ENCODE measurements around the gene TMEM150B. TPM values are rescaled to one million over a fixed set of nuclear protein-coding genes. Genes with fewer than 3 reads are reported as not detected.

Gene TMEM150B
- total RNA-seq, 3 donors from 2014 or later (not counting 1 experiment from before 2014, with no cell fraction given): 0.87 to 2.1 TPM; not detected in 1

DNA sequence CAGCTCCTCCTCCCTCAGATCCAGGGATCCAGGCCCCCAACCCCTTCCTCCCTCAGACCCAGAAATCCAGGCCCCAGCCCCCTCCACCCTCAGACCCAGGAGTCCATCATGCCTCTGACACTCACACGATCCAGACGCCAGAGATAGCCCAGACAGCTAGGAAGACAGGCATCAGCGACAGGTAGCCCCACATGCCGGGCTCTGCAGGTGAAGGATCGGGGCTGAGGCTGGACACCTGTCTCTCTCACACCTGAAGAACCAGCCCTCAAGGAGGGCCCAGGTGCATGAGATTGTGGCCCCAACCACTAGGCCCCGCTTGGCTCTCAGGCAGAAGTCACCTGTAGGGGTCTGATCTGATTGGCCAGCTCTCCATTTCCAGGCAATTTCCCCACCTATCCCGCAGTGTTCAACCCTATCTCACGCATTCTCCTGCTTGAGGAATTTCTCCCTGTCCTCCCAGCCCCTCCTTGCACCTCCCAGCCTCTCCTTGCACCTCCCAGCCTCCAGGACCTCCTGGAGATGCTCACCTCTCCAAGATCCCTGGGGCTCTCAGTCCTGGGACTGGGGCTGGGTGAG, 4.2 kb downstream of the TMEM150B start:
- TF ChIP-seq, protein P1, sequence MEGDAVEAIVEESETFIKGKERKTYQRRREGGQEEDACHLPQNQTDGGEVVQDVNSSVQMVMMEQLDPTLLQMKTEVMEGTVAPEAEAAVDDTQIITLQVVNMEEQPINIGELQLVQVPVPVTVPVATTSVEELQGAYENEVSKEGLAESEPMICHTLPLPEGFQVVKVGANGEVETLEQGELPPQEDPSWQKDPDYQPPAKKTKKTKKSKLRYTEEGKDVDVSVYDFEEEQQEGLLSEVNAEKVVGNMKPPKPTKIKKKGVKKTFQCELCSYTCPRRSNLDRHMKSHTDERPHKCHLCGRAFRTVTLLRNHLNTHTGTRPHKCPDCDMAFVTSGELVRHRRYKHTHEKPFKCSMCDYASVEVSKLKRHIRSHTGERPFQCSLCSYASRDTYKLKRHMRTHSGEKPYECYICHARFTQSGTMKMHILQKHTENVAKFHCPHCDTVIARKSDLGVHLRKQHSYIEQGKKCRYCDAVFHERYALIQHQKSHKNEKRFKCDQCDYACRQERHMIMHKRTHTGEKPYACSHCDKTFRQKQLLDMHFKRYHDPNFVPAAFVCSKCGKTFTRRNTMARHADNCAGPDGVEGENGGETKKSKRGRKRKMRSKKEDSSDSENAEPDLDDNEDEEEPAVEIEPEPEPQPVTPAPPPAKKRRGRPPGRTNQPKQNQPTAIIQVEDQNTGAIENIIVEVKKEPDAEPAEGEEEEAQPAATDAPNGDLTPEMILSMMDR (IDR thresholded peaks at IDR 0.05): no peak
- Mint-ChIP-seq H3K27me3 (ENCODE audit: low read depth in 2 of 2) (peaks cover 8 to 19% of the 10 kb centered on the region in 2 donors), H3K4me1 (no peaks in the 10 kb centered on the region), H3K4me3 (no peak overlapping the region), H3K36me3 (no peaks in the 10 kb centered on the region), H3K27ac (no peak overlapping the region), H3K9me3 (no peaks in the 10 kb centered on the region)
- no peaks in the 10 kb centered on the region for H3K4me1 ChIP-seq (ENCODE audit: control insufficient read depth, insufficient read depth, low read length)
- intact Hi-C loops (cut with micrococcal nuclease): no loop called here
- H3K27me3 ChIP-seq (ENCODE audit: control insufficient read depth, insufficient read depth, low read length): no peaks in the 10 kb centered on the region
- H3K36me3 ChIP-seq (ENCODE audit: control insufficient read depth, insufficient read depth, low read length): no peaks in the 10 kb centered on the region
- 83% methylated on average over 8 of the region's 8 CpGs for WGBS (ENCODE audit: insufficient coverage)
- no peak overlapping the region for H3K27ac ChIP-seq (ENCODE audit: low read length)
- DNase-seq (no peak), ATAC-seq (no peak)
- H3K4me3 ChIP-seq (ENCODE audit: low read length): no peak overlapping the region
- H3K9me3 ChIP-seq (ENCODE audit: control insufficient read depth, insufficient read depth, low read length): no peaks in the 10 kb centered on the region

- H3K4me3 Mint-ChIP-seq: no peak overlapping the region
- peaks cover 8 to 15% of the 10 kb centered on the region in 2 donors for H3K27me3 Mint-ChIP-seq (ENCODE audit: low read depth in 2 of 2)
- no peaks in the 10 kb centered on the region for H3K4me1 Mint-ChIP-seq
- H3K27ac Mint-ChIP-seq: no peak overlapping the region
- Histone ChIP-seq H3K9me3 (ENCODE audit: control insufficient read depth, insufficient read depth, low read length) (no peaks in the 10 kb centered on the region), H3K27me3 (ENCODE audit: control insufficient read depth, insufficient read depth, low read length) (no peaks in the 10 kb centered on the region), H3K36me3 (ENCODE audit: control insufficient read depth, insufficient read depth, low read length) (no peaks in the 10 kb centered on the region), H3K4me1 (ENCODE audit: control insufficient read depth, insufficient read depth, low read length) (no peaks in the 10 kb centered on the region), H3K4me3 (ENCODE audit: low read length) (no peak overlapping the region), H3K27ac (ENCODE audit: low read length) (no peak overlapping the region)
- ATAC-seq (no peak), DNase-seq (no peak)
- intact Hi-C loops (cut with micrococcal nuclease): no loop called here
- TF ChIP-seq, protein P1 (IDR thresholded peaks at IDR 0.05): no peak
- 88% methylated on average over 21 of the region's 21 CpGs for WGBS (ENCODE audit: insufficient coverage)
- H3K36me3 Mint-ChIP-seq: no peaks in the 10 kb centered on the region
- no peaks in the 10 kb centered on the region for H3K9me3 Mint-ChIP-seq
Measured at GRCh38 chr19:55319785-55320184, 5.4 kb downstream of the TMEM150B start.

DNA sequence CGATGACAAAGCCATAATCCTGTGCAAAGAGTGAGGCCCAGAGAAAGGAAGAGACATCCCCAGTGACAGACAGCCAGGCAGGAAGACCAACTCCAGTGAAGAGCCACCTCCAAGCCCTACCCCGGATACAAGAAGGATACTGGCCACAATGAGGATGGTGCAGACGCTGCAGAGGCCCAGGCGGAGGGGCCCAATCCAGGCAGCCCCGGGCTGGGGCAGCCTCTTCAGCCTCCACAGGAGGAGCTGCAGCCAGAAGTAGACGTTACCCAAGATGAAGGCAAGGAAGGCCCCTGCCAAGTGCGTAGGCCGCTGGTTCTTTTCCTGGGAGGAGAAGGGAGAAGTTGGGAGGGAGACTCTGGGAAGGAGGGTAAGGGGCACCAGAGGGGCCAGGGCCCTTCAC, 8.5 kb downstream of the TMEM150B start:
- Mint-ChIP-seq H3K27me3 (ENCODE audit: low read depth in 2 of 2) (peaks cover 2% of the 10 kb centered on the region in 2 donors), H3K4me3 (no peak overlapping the region), H3K4me1 (no peaks in the 10 kb centered on the region), H3K36me3 (no peaks in the 10 kb centered on the region), H3K27ac (no peak overlapping the region), H3K9me3 (no peaks in the 10 kb centered on the region)
- Histone ChIP-seq H3K27me3 (ENCODE audit: control insufficient read depth, insufficient read depth, low read length) (no peaks in the 10 kb centered on the region), H3K4me1 (ENCODE audit: control insufficient read depth, insufficient read depth, low read length) (no peaks in the 10 kb centered on the region), H3K4me3 (ENCODE audit: low read length) (no peak overlapping the region), H3K27ac (ENCODE audit: low read length) (no peak overlapping the region), H3K9me3 (ENCODE audit: control insufficient read depth, insufficient read depth, low read length) (no peaks in the 10 kb centered on the region), H3K36me3 (ENCODE audit: control insufficient read depth, insufficient read depth, low read length) (no peaks in the 10 kb centered on the region)
- ATAC-seq (no peak), DNase-seq (no peak)
- TF ChIP-seq, protein P1 (IDR thresholded peaks at IDR 0.05): no peak
- WGBS (ENCODE audit: insufficient coverage): 93% methylated on average over 8 of the region's 8 CpGs
- intact Hi-C loops (cut with micrococcal nuclease): no loop called here

- DNase-seq: no peak
- no peaks in the 10 kb centered on the region for H3K36me3 Mint-ChIP-seq
- no peak for ATAC-seq
- no peak overlapping the region for H3K27ac ChIP-seq (ENCODE audit: low read length)
- H3K36me3 ChIP-seq (ENCODE audit: control insufficient read depth, insufficient read depth, low read length): no peaks in the 10 kb centered on the region
- no peak overlapping the region for H3K27ac Mint-ChIP-seq
- intact Hi-C loops (cut with micrococcal nuclease): no loop called here
- H3K9me3 Mint-ChIP-seq: no peaks in the 10 kb centered on the region
- H3K4me1 ChIP-seq (ENCODE audit: control insufficient read depth, insufficient read depth, low read length): no peaks in the 10 kb centered on the region
- no peaks in the 10 kb centered on the region for H3K4me1 Mint-ChIP-seq
- no peak overlapping the region for H3K4me3 ChIP-seq (ENCODE audit: low read length)
- H3K27me3 Mint-ChIP-seq (ENCODE audit: low read depth in 2 of 2): no peaks in the 10 kb centered on the region
- TF ChIP-seq, protein P1 (IDR thresholded peaks at IDR 0.05): no peak
- no peaks in the 10 kb centered on the region for H3K27me3 ChIP-seq (ENCODE audit: control insufficient read depth, insufficient read depth, low read length)
- 88% methylated on average over 13 of the region's 13 CpGs for WGBS (ENCODE audit: insufficient coverage)
- no peaks in the 10 kb centered on the region for H3K9me3 ChIP-seq (ENCODE audit: control insufficient read depth, insufficient read depth, low read length)
- H3K4me3 Mint-ChIP-seq: no peak overlapping the region
Measured at GRCh38 chr19:55315956-55316525, 9.1 kb downstream of the TMEM150B start.

Data from natural killer cell (primary cell).